NCI-H128 (cell line): Measurements from ENCODE around the gene BLOC1S2.
"Not testable (repeated sequence)": the region's sequence is repeated elsewhere in the genome, so short reads cannot be mapped to it uniquely, and the experiment has no call there.

Source experiments
- DNase-seq: peaks from one replicate; lab custom pipeline; 2025; ENCODE audit not compliant: unreplicated experiment; lab: John Stamatoyannopoulos, UW

Gene BLOC1S2

GRCh38 chr10:100292300-100292699 is 5.8 kb upstream of the BLOC1S2 start:
- DNase-seq = not testable (repeated sequence)

- no peak for DNase-seq
These were observed 4.9 kb upstream of the BLOC1S2 start for GRCh38 chr10:100291356-100291755.

DNA sequence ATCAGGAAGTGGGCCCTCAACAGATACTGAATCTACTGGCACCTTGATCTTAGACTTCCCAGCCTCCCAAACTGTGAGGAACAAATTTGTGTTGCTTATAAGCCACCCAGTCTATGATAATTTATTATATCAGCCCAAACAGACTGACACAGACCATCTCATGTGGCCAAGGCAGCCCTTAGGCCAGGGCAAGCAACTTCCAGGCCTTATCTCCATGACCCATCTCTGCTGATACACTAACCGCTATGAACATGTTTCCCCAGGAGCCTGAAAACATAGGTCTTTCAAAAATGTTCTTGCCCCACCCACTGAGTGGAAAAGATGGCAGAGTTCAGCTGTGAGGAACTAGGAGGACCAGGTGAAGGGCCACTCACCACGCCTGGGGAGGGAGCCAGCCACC is 3.2 kb upstream of the BLOC1S2 start:
- no peak for DNase-seq

GRCh38 chr10:100288196-100288595 is 1.7 kb upstream of the BLOC1S2 start:
- no peak for DNase-seq

DNA sequence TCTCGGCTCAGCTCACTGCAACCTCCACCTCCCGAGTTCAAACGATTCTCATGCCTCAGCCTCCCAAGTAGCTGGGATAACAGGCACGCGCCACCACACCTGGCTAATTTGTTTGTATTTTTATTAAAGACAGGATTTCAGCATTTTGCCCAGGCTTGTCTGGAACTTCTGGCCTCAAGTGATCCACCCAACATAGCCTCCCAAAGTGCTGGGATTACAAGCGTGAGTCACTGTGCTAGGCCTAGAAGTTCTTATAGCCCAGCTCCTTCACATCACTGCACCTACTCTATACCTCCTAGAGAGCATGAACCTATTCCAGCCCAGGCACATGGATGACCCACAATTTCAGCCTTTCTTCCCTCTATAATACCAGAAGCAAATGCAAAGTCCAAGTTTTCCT is 1.3 kb upstream of the BLOC1S2 start:
- no peak for DNase-seq

DNA sequence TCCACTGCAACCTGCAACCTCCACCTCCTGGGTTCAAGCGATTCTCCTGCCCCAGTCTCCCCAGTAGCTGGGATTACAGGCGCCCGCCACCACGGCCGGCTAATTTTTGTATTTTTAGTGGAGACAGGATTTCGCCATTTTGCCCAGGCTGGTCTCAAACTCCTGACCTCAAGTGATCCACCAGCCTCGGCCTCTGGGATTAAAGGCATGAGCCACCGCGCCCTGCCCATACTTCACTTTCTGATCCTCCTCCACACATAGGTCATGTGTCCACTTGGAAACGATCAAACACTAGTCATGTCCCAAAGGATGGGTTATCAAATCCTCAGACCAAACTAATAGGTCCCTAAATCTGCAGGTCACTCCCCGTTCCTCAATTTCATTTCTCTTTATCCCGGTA is 1.2 kb downstream of the BLOC1S2 start:
- not testable (repeated sequence) for DNase-seq

DNA sequence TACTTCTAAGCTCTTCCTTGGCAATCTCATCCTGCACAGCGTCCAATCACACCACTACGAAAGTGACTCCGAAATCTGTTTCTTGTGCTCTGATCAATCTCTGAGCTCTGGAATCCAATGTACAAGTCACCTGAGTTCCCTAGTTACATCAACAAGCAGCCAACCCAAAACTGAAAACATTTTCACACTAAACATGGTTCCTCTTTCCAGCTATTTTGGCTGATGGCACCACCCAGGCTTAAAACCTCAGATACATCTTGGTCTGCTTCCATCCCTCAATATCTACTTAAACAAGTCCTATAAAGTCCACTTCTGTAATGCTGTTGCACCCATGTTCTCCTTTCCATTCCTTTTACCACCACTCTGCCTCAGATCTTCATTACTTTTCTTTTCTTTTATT is 3.6 kb downstream of the BLOC1S2 start:
- no peak for DNase-seq

DNA sequence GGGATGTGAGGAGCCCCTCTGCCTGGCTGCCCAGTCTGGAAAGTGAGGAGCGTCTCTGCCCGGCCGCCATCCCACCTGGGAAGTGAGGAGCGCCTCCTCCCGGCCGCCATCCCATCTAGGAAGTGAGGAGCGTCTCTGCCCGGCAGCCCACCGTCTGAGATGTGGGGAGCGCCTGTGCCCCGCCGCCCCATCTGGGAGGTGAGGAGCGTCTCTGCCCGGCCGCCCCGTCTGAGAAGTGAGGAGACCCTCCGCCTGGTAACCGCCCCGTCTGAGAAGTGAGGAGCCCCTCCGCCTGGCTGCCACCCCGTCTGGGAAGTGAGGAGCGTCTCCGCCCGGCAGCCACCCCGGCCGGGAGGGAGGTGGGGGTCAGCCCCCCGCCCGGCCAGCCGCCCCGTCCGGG is 9.5 kb downstream of the BLOC1S2 start:
- DNase-seq = not testable (repeated sequence)

GRCh38 chr10:100267239-100268104 is 19.0 kb downstream of the BLOC1S2 start, which contains the start of gene CWF19L1:
Gene CWF19L1, minus strand, starts transcription at chr10:100267638. Its CDS starts 45 bp downstream, at chr10:100267593.
- peak; percentile 37 for DNase-seq

- DNase-seq = no peak
These were observed 20.5 kb downstream of the BLOC1S2 start for GRCh38 chr10:100265821-100266485.

- no peak for DNase-seq
These were observed 32.3 kb downstream of the BLOC1S2 start for GRCh38 chr10:100254191-100254590.

DNA sequence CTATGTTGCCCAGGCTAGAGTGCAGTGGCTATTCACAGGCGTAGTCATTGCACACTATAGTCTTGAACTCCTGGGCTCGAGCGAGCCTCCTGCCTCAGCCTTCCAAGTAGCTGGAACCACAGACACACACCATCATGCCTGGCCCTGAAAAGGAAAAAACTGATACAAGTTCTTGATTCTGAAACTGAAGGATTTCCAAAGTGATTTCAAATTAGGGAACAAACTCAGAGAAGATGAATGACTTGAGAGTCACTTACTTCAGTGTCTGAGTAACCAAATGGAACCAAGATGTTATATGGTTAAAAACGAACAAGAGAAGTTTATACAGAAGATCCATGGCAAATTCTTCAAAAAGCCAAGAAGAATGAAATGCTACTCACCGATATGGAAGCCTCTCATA is 33.4 kb downstream of the BLOC1S2 start:
- DNase-seq = no peak

GRCh38 chr10:100248820-100249219 is 37.7 kb downstream of the BLOC1S2 start:
- no peak for DNase-seq

GRCh38 chr10:100245484-100246220 is 40.8 kb downstream of the BLOC1S2 start:
- DNase-seq = no peak

- no peak for DNase-seq
These were observed 46.6 kb downstream of the BLOC1S2 start for GRCh38 chr10:100239851-100240250.

- no peak for DNase-seq
These were observed 48.1 kb downstream of the BLOC1S2 start for GRCh38 chr10:100238429-100238828.

- DNase-seq = no peak
These were observed 54.4 kb downstream of the BLOC1S2 start for GRCh38 chr10:100232101-100232500.

DNA sequence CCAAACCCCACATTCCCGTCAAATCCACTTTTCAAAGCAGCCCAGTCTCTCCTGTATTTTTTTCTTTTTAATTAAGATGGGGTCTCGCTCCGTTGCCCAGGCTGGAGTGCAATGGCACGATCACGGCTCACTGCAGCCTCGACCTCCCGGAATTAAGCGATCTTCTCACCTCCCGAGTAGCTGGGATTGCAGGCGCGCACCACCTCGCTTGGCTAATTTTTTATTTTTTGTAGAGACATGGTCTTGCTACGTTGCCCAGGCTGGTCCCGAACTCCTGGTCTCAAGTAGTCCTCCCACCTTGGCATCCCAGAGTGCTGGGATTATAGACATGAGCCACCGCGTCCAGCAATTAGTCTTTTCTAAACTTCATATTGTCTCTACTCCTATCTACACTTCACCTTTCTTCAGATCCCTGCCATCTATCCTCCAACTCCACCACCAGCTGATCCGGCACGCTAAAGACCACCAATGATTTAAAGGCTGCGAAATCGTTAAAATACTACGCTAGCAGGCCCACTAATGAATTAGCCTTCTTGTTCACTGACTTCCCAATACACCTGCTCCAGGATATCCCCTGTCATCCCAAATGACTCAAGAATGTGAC is 56.6 kb downstream of the BLOC1S2 start:
- no peak for DNase-seq

DNA sequence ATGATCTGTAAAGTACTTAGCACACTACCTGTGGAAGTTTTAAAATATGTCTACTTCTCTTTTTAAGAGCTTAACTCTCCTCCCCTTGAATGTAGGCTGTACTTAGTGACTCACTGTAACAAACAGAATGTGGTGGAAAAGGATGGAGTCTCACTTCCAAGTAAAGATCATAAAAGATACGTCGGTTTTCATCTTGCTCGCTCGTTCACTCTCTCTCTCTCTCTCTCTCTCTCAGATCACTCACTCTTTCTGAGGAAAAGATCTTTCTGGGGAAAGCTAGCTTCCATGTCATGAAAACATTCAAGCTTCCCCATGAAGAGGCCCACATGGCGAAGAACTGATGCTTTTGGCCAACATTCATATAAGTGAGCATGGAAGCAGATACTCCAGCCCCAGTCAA is 62.6 kb downstream of the BLOC1S2 start:
- no peak for DNase-seq
